Measurements from ENCODE around the gene ATP5F1D.

ATP5F1D gene

GRCh38 chr19:1286487-1287353, 45.2 kb downstream of the ATP5F1D start:
- TF ChIP-seq CTCF (IDR thresholded peaks at IDR 0.05; ENCODE audit: low read depth, low read length), result no peak
- H3K4me3 ChIP-seq (ENCODE audit: low read depth, low read length), result no peak overlapping the region

- H3K4me3 ChIP-seq (ENCODE audit: low read depth, low read length), result no peak overlapping the region
- TF ChIP-seq CTCF (IDR thresholded peaks at IDR 0.05; ENCODE audit: low read depth, low read length), result no peak
Observed at GRCh38 chr19:1287354-1288225, 46.0 kb downstream of the ATP5F1D start.

GRCh38 chr19:1288226-1288612, 46.7 kb downstream of the ATP5F1D start:
- TF ChIP-seq CTCF (IDR thresholded peaks at IDR 0.05; ENCODE audit: low read depth, low read length), result no peak
- H3K4me3 ChIP-seq (ENCODE audit: low read depth, low read length), result no peak overlapping the region

GRCh38 chr19:1288833-1289685, 47.5 kb downstream of the ATP5F1D start:
- no peak for TF ChIP-seq CTCF (IDR thresholded peaks at IDR 0.05; ENCODE audit: low read depth, low read length)
- no peak overlapping the region for H3K4me3 ChIP-seq (ENCODE audit: low read depth, low read length)

- no peak overlapping the region for H3K4me3 ChIP-seq (ENCODE audit: low read depth, low read length)
- TF ChIP-seq CTCF (IDR thresholded peaks at IDR 0.05; ENCODE audit: low read depth, low read length), result no peak
Observed at GRCh38 chr19:1289686-1290025, 48.1 kb downstream of the ATP5F1D start.

- TF ChIP-seq CTCF (IDR thresholded peaks at IDR 0.05; ENCODE audit: low read depth, low read length), result no peak
- no peak overlapping the region for H3K4me3 ChIP-seq (ENCODE audit: low read depth, low read length)
Observed at GRCh38 chr19:1290196-1290702, 48.7 kb downstream of the ATP5F1D start.

All from WI38 (cell line).